Hindlimb muscle (tissue), 1 donor: ENCODE data around the gene ZNF541. TPM values are rescaled to one million over a fixed set of nuclear protein-coding genes. Genes with fewer than 3 reads are reported as not detected.

Experiments
- DNase-seq: peaks from one replicate; pipeline ENCODE4 v3.0.0-alpha.2; 2013
- polyA plus RNA-seq: library from polyadenylated mRNA; unstranded; fragments of 120-200 nt; gene quantifications from one replicate; pipeline ENCODE4 v1.2.1, GENCODE V29; 2013; ENCODE audit not compliant: insufficient read length

ZNF541 gene
- polyA plus RNA-seq, 1 donor: 0.12 TPM

- DNase-seq: no peak
Measured at GRCh38 chr19:47544476-47544875, 28.5 kb downstream of the ZNF541 start.

- DNase-seq: no peak
Measured at GRCh38 chr19:47544075-47544474, 28.9 kb downstream of the ZNF541 start.

DNA sequence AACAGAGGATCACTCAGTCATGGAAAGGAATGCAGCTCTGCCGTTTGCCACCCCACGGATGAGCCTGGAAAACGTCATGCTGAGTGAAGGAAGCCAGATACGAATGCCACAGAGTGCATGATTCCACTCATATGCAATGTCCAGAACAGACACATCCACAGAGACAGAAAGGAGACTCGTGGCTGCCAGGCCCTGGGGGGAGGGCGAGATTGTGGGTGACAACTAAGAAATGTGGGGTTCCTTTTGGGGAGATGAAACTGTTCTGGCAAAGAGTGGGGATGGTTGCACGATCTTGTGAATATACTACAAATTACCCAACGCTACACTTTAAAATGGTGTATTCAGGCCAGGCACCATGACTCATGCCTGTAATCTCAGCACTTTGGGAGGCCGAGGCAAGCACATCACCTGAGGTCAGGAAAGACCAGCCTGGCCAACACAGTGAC lies 30.9 kb downstream of the ZNF541 start:
- DNase-seq: no peak

- DNase-seq: no peak
Measured at GRCh38 chr19:47541518-47541917, 31.4 kb downstream of the ZNF541 start.

DNA sequence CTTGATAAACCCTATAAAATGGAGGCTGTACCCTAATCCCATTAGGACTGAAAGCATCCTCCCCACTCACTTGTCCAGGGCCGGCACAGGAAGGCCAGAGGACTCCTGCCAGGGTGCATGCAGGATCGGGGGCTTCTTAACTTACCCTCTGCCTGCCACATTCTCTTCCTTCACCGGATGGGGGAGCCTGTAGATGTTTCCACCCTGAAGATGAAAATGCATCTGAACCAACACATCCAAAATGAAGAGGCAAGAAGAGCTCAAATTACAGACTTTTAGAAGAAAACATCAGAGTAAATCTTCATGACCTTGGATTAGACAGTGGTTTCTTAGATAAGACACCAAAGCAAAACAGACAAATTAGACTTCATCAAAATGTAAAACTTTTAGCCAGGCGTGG lies 32.2 kb downstream of the ZNF541 start:
- no peak for DNase-seq

GRCh38 chr19:47539747-47540311 lies 33.1 kb downstream of the ZNF541 start:
- no peak for DNase-seq

DNA sequence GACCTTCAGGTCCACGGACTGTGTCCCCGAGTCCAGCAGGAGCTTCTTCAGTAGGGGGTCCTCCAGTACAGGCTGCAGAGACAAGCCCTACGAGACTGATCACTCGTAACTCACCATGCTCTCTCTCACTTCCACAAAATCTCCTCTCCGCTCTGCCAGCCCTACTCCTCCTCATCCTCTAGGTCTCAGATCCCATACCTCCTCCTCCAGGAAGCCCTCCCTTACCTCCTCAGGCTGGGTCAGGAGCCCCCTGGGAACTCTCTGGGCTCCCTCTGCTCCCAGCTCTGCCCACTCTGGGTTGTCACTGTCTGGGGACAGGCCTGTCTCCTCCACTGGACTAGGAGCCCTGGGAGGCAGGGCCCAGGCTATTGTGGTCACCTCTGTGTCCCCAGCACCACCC lies 34.1 kb downstream of the ZNF541 start:
- no peak for DNase-seq

DNA sequence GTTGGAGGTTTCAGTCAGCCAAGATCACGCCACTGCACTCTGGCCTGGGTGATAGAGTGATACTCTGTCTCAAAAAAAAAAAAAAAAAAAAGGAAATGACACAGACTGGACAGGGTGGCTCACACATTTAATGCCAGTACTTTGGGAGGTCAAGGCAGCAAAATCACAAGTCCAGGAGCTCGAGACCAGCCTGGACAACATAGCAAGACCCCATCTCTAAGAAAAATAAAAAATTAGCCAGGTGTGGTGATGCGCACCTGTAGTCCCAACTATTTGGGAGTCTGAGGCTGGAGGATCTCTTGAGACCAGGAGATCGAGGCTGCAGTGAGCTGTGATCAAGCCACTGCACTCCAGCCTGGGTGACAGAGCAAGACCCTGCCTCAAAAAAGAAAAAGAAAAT lies 35.5 kb downstream of the ZNF541 start:
- DNase-seq: no peak

DNA sequence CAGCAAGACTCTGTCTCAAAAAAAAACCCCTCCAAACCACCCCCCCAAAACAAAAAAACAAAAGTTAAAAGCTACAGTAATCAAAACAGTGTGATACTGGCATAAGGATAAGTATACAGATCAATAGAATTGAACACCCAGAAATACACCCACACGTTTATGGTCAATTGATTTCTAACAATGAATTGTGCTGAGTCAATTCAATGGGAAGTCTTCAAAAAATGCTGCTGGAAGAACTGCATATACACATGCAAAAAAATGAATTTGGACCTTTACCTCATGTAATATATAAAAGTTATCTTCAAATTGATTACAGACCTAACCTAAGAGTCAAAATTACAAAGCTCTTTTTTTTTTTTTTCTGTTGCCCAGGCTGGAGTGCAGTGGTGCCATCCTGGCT lies 38.3 kb downstream of the ZNF541 start:
- DNase-seq: no peak

- DNase-seq: no peak
Measured at GRCh38 chr19:47531640-47532387, 41.1 kb downstream of the ZNF541 start.

DNA sequence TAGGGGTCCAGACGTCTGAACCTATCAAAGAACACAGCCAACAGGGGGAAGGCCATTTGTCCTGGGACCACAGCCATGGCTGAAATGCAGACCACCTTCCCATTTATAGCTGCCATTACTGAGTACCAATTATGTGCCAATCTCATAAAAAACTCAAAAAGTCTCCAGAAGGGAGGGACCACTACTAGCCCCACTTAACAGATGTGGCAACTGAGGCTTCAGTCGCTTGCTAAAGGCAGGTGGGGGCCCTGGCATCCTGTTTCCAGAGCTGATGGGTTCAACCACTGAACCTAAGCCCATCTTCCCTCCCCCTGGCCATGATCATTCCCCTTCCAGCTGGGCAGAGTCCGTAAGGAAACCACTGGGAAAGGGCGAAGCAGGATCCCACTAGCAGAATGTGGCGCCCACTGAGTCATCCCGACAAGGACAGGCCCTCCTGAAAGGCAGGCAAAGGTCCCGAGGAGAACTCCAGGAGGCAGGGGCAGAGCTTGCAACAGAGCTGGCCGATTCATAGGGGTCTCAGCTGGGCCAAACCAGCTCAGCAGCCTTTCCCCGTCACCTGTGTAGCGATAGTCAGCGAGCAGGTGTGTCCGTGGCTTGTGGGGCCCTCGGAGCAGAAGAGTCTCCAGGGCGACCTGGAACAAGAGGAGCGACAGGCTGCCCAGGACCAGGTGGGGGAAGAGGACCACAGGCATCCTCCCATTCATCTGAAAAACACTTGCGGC lies 43.8 kb downstream of the ZNF541 start:
- no peak for DNase-seq

GRCh38 chr19:47526798-47527197 lies 46.1 kb downstream of the ZNF541 start:
- no peak for DNase-seq

DNA sequence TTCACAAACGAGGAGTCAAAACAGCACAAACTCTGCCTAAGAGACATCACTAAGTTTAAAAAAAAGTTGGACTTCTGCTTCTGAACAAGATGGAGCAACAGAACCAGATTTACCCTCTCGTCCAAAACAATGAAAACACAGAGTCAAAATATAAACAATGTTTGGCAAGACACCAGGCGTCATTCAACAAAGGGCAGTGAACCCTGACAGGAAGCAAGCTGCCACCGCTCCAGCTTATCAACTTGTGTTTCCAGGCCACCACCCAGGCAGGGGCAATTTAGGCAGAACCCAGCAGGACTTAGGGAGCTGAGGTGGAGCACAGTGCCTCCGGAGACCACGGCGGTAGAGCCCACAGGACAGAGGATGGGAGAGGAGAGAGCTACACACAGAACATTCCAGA lies 49.5 kb downstream of the ZNF541 start:
- DNase-seq: no peak

Other genes with a start within 250 kb of the ZNF541 start
- gene C5AR2, start 241.0 kb downstream of the ZNF541 start, polyA plus RNA-seq: 0.57 TPM
- 14.1 TPM for gene DHX34, start 223.8 kb downstream of the ZNF541 start, polyA plus RNA-seq
- 6.5 TPM for gene MEIS3, start 153.6 kb downstream of the ZNF541 start, polyA plus RNA-seq
- gene SLC8A2, start 101.3 kb downstream of the ZNF541 start, polyA plus RNA-seq: 0.23 TPM
- 8.3 TPM for gene KPTN, start 88.9 kb downstream of the ZNF541 start, polyA plus RNA-seq
- gene NAPA, start 58.1 kb downstream of the ZNF541 start, polyA plus RNA-seq: 103 TPM
- gene BICRA, start 36.0 kb upstream of the ZNF541 start, polyA plus RNA-seq: 13.4 TPM
- gene EHD2, start 140.3 kb upstream of the ZNF541 start, polyA plus RNA-seq: 147 TPM
- gene NOP53, start 172.4 kb upstream of the ZNF541 start, polyA plus RNA-seq: 583 TPM
- 941 TPM for gene SELENOW, start 205.6 kb upstream of the ZNF541 start, polyA plus RNA-seq
- gene TPRX1, start 231.4 kb upstream of the ZNF541 start, polyA plus RNA-seq: not detected
- not detected for gene CRX, start 248.8 kb upstream of the ZNF541 start, polyA plus RNA-seq